Fibroblast of villous mesenchyme (primary cell): ENCODE results near the gene ADAR. TPM values are rescaled to one million over a fixed set of nuclear protein-coding genes. Genes with fewer than 3 reads are reported as not detected.

Source experiments
- DNase-seq: peaks from one replicate; pipeline ENCODE4 v3.0.0-alpha.2; 2010; ENCODE audit warnings: low read depth
- H3K4me3 ChIP-seq: 2 replicates; pipeline ENCODE4 v1.5.1; 2011; ENCODE audit warnings: low read depth, mild to moderate bottlenecking, low read length
- CTCF ChIP-seq: IDR thresholded peaks from 2 replicates; pipeline ENCODE4 v1.5.1; 2012; ENCODE audit warnings: low read depth, mild to moderate bottlenecking, low read length; ENCODE audit not compliant: insufficient read depth
- total RNA-seq: library from RNA; depleted of rRNA; stranded (reverse); fragments of >200 nt; gene quantifications from 2 replicates; pipeline ENCODE4 v1.2.3, GENCODE V29; 2012

The ADAR gene
- total RNA-seq, 1 donor = 142 TPM

GRCh38 chr1:154550657-154551056, 57.3 kb downstream of the ADAR start:
- H3K4me3 ChIP-seq = no peak overlapping the region
- TF ChIP-seq CTCF = no peak
- no peak for DNase-seq

GRCh38 chr1:154550070-154550469, 57.9 kb downstream of the ADAR start:
- no peak for DNase-seq
- H3K4me3 ChIP-seq = no peak overlapping the region
- no peak for TF ChIP-seq CTCF

- DNase-seq = no peak
- no peak for TF ChIP-seq CTCF
- no peak overlapping the region for H3K4me3 ChIP-seq
Observed at GRCh38 chr1:154549202-154549770, 58.7 kb downstream of the ADAR start.

GRCh38 chr1:154548028-154548427, 60.0 kb downstream of the ADAR start:
- TF ChIP-seq CTCF = no peak
- DNase-seq = no peak
- no peak overlapping the region for H3K4me3 ChIP-seq

GRCh38 chr1:154547105-154547732, 60.8 kb downstream of the ADAR start:
- TF ChIP-seq CTCF = no peak
- no peak overlapping the region for H3K4me3 ChIP-seq

GRCh38 chr1:154546264-154547063, 61.5 kb downstream of the ADAR start:
- peak; percentile 59 for DNase-seq
- peak; percentile 84 for TF ChIP-seq CTCF
- H3K4me3 ChIP-seq = no peak overlapping the region

More at GRCh38 chr1:154547105-154547732, 60.8 kb downstream of the ADAR start:
- DNase-seq = no peak
